Left lung (tissue), 10 donors: ENCODE data around the gene PDSS2. TPM values are rescaled to one million over a fixed set of nuclear protein-coding genes. Genes with fewer than 3 reads are reported as not detected.
"Not testable (repeated sequence)": the region's sequence is repeated elsewhere in the genome, so short reads cannot be mapped to it uniquely, and the experiment has no call there.

Experiments used
- ATAC-seq: fragments of 200-7000 bp; cut with Tn5 transposase; one replicate; pipeline ENCODE4 v1.9.1; 2020; ENCODE audit warnings: moderate library complexity
- DNase-seq, 4 donors: peaks; one replicate each; pipeline ENCODE4 v3.0.0-alpha.2; 2013 to 2020
- H3K27ac ChIP-seq, 2 donors: fragments of 200-600 bp; sonication (generic) in 1 of 2; one replicate each; pipeline versions ENCODE4 v1.5.0 to v1.8.0; 2020 to 2021
- H3K27me3 ChIP-seq, 2 donors: fragments of 200-600 bp; sonication (generic) in 1 of 2; one replicate each; pipeline versions ENCODE4 v1.5.0 to v1.8.0; 2020 to 2021
- H3K36me3 ChIP-seq, 2 donors: fragments of 200-600 bp; sonication (generic) in 1 of 2; one replicate each; pipeline versions ENCODE4 v1.5.0 to v1.8.0; 2020 to 2021
- H3K4me1 ChIP-seq, 2 donors: fragments of 200-600 bp; one replicate each; pipeline ENCODE4 v1.8.0; 2021
- H3K4me3 ChIP-seq, 2 donors: fragments of 200-600 bp; sonication (generic) in 1 of 2; one replicate each; pipeline versions ENCODE4 v1.5.0 to v1.8.0; 2020 to 2021; ENCODE audit warnings: mild to moderate bottlenecking in 1 of 2
- H3K9me3 ChIP-seq, 2 donors: fragments of 200-600 bp; sonication (generic) in 1 of 2; one replicate each; pipeline versions ENCODE4 v1.5.0 to v1.8.0; 2020 to 2021
- CTCF ChIP-seq, 2 donors: fragments of 200-600 bp; sonication (generic) in 1 of 2; IDR thresholded peaks; one replicate each; pipeline versions ENCODE4 v1.5.0 to v1.8.0; 2021; ENCODE audit warnings: antibody characterized with exemption in 2 of 2
- intact Hi-C, 2 donors: fragments of 100-400 bp; cut with DNase I; formaldehyde crosslinking; loops; one replicate each; pipeline versions ENCODE4 v1.11.2 to v1.14.2; 2022
- polyA plus RNA-seq, 6 donors: library from polyadenylated mRNA; unstranded; fragments of 120-200 nt; gene quantifications; one replicate each; pipeline ENCODE4 v1.2.1, GENCODE V29; 2013; ENCODE audit not compliant: insufficient read length in 6 of 6
- total RNA-seq, 2 donors: library from RNA; stranded (reverse); fragmentation: NEBNext Ultra II Directional; extraction: Animal tissue kit (Norgen Biotek cat#: 25700); gene quantifications; one replicate each; pipeline ENCODE4 v1.2.1, GENCODE V29; 2021
- donor health status: DM: no; HTN: yes; CAD: no.
- donor health status: DM: no; HTN: no; CAD: no.

Gene PDSS2
- total and polyA plus RNA-seq, 8 donors: 13.9 to 20.6 (median 16.4) TPM

GRCh38 chr6:107184435-107184834 is 274.9 kb downstream of the PDSS2 start:
- H3K27me3 ChIP-seq: no peaks in the 10 kb centered on the region
- DNase-seq: no peak
- no peak for TF ChIP-seq CTCF (IDR thresholded peaks at IDR 0.05)
- no peak for ATAC-seq
- no peak overlapping the region for H3K27ac ChIP-seq
- no peak overlapping the region for H3K4me3 ChIP-seq
- H3K36me3 ChIP-seq: no peaks in the 10 kb centered on the region
- no peaks in the 10 kb centered on the region for H3K9me3 ChIP-seq
- intact Hi-C loops: no loop called here
- H3K4me1 ChIP-seq: no peaks in the 10 kb centered on the region

- Histone ChIP-seq H3K27me3 (no peaks in the 10 kb centered on the region), H3K9me3 (no peaks in the 10 kb centered on the region), H3K36me3 (no peaks in the 10 kb centered on the region), H3K4me1 (no peaks in the 10 kb centered on the region), H3K27ac (no peak overlapping the region), H3K4me3 (no peak overlapping the region)
- TF ChIP-seq CTCF (IDR thresholded peaks at IDR 0.05): no peak
- ATAC-seq: no peak
- DNase-seq: no peak
- intact Hi-C loops: no loop called here
Measured at GRCh38 chr6:107180099-107180498, 279.3 kb downstream of the PDSS2 start.

GRCh38 chr6:107179004-107179403 is 280.4 kb downstream of the PDSS2 start:
- H3K27me3 ChIP-seq: no peaks in the 10 kb centered on the region
- no peaks in the 10 kb centered on the region for H3K4me1 ChIP-seq
- TF ChIP-seq CTCF (IDR thresholded peaks at IDR 0.05): peak in 1 of 2 donors; percentile 16
- H3K27ac ChIP-seq: no peak overlapping the region
- H3K9me3 ChIP-seq: no peaks in the 10 kb centered on the region
- no peaks in the 10 kb centered on the region for H3K36me3 ChIP-seq
- ATAC-seq (no peak), DNase-seq (no peak)
- intact Hi-C loops: no loop called here
- no peak overlapping the region for H3K4me3 ChIP-seq

- intact Hi-C loops: no loop called here
- no peak overlapping the region for H3K27ac ChIP-seq
- no peak for DNase-seq
- TF ChIP-seq CTCF (IDR thresholded peaks at IDR 0.05): no peak
- H3K36me3 ChIP-seq: no peaks in the 10 kb centered on the region
- no peaks in the 10 kb centered on the region for H3K27me3 ChIP-seq
- H3K4me3 ChIP-seq: no peak overlapping the region
- H3K4me1 ChIP-seq: no peaks in the 10 kb centered on the region
- no peaks in the 10 kb centered on the region for H3K9me3 ChIP-seq
- no peak for ATAC-seq
Measured at GRCh38 chr6:107173779-107174178, 285.6 kb downstream of the PDSS2 start.

GRCh38 chr6:107171513-107171912 is 287.9 kb downstream of the PDSS2 start:
- Histone ChIP-seq H3K27ac (no peak overlapping the region), H3K9me3 (no peaks in the 10 kb centered on the region), H3K4me3 (no peak overlapping the region), H3K4me1 (no peaks in the 10 kb centered on the region), H3K36me3 (no peaks in the 10 kb centered on the region), H3K27me3 (no peaks in the 10 kb centered on the region)
- no peak for DNase-seq
- no peak for ATAC-seq
- intact Hi-C loops: no loop called here
- TF ChIP-seq CTCF (IDR thresholded peaks at IDR 0.05): no peak

- H3K27me3 ChIP-seq, intact Hi-C loops, DNase-seq, H3K4me1 ChIP-seq, H3K27ac ChIP-seq, H3K9me3 ChIP-seq, H3K4me3 ChIP-seq, ATAC-seq, H3K36me3 ChIP-seq: not testable (repeated sequence)
Measured at GRCh38 chr6:107164299-107164698, 295.1 kb downstream of the PDSS2 start.
